Neural cell (in vitro differentiated cells): ENCODE measurements around the gene DCAF15. TPM values are rescaled to one million over a fixed set of nuclear protein-coding genes. Genes with fewer than 3 reads are reported as not detected.

ENCODE experiments used
- H2AFZ ChIP-seq: fragments of 200-600, 300-800 bp; sonication (generic), shearing (Covaris generic); 2 replicates; pipeline ENCODE4 v1.6.0; 2014; ENCODE audit warnings: low read depth, mild to moderate bottlenecking, antibody characterized with exemption, low read length, moderate library complexity
- H3F3A ChIP-seq: fragments of 200-600 bp; shearing (Covaris generic); 2 replicates; pipeline ENCODE4 v1.6.1; 2016; ENCODE audit warnings: mild to moderate bottlenecking, moderate library complexity, mixed read lengths, antibody characterized with exemption, low read length; ENCODE audit not compliant: insufficient read depth, poor library complexity, severe bottlenecking
- H3K27ac ChIP-seq: fragments of 200-600, 300-800 bp; sonication (generic), shearing (Covaris generic); 2 replicates; pipeline ENCODE4 v1.5.1; 2014; ENCODE audit warnings: mild to moderate bottlenecking, low read length, moderate library complexity
- H3K27me3 ChIP-seq: fragments of 300-800, 200-600 bp; sonication (generic), shearing (Covaris generic); 2 replicates; pipeline ENCODE4 v1.6.0; 2014; ENCODE audit warnings: mild to moderate bottlenecking, low read depth, low read length, moderate library complexity; ENCODE audit not compliant: insufficient read depth
- H3K36me3 ChIP-seq: fragments of 300-800, 200-600 bp; sonication (generic), shearing (Covaris generic); 2 replicates; pipeline ENCODE4 v1.5.1; 2014; ENCODE audit warnings: mild to moderate bottlenecking, antibody characterized with exemption, low read length, moderate library complexity; ENCODE audit not compliant: insufficient read depth
- H3K4me2 ChIP-seq: fragments of 300-800, 200-600 bp; sonication (generic), shearing (Covaris generic); 2 replicates; pipeline ENCODE4 v1.6.0; 2014; ENCODE audit warnings: mild to moderate bottlenecking, low read length
- H3K4me3 ChIP-seq: fragments of 300-800, 200-600 bp; sonication (generic), shearing (Covaris generic); 2 replicates; pipeline ENCODE4 v1.5.1; 2014; ENCODE audit warnings: mild to moderate bottlenecking, low read length, moderate library complexity
- H3K79me2 ChIP-seq: fragments of 200-600 bp; shearing (Covaris generic); replicated peaks from 2 replicates; pipeline ENCODE4 v1.6.0; 2014; ENCODE audit warnings: mild to moderate bottlenecking, low read length, moderate library complexity; ENCODE audit not compliant: insufficient read depth
- H3K9ac ChIP-seq: fragments of 300-800, 200-600 bp; sonication (generic), shearing (Covaris generic); 2 replicates; pipeline ENCODE4 v1.6.1; 2016; ENCODE audit warnings: mild to moderate bottlenecking, low read length, mixed read lengths
- H3K9me2 ChIP-seq: fragments of 200-600 bp; shearing (Covaris generic); 2 replicates; pipeline ENCODE4 v1.6.1; 2016; ENCODE audit warnings: mild to moderate bottlenecking, low read length, mixed read lengths; ENCODE audit not compliant: insufficient read depth
- H3K9me3 ChIP-seq: fragments of 200-600, 300-800 bp; sonication (generic), shearing (Covaris generic); 2 replicates; pipeline ENCODE4 v1.6.1; 2016; ENCODE audit warnings: mild to moderate bottlenecking, mixed run types, low read length, moderate library complexity, mixed read lengths
- H4K20me1 ChIP-seq: fragments of 200-600 bp; shearing (Covaris generic); 2 replicates; pipeline ENCODE4 v1.6.1; 2016; ENCODE audit warnings: mild to moderate bottlenecking, mixed run types; ENCODE audit not compliant: insufficient read depth
- EP300 ChIP-seq: fragments of 450-650 bp; conservative IDR thresholded peaks from 2 replicates; pipeline ENCODE4 v1.6.1; 2014; ENCODE audit warnings: antibody characterized with exemption, mild to moderate bottlenecking, moderate library complexity; ENCODE audit not compliant: poor library complexity, severe bottlenecking
- MXI1 ChIP-seq: fragments of 450-650 bp; conservative IDR thresholded peaks from 2 replicates; pipeline ENCODE4 v1.6.1; 2014; ENCODE audit warnings: antibody characterized with exemption, mild to moderate bottlenecking; ENCODE audit not compliant: poor library complexity, severe bottlenecking
- POLR2AphosphoS5 ChIP-seq: IDR thresholded peaks from 2 replicates; pipeline ENCODE4 v1.6.1; 2012
- RAD21 ChIP-seq: fragments of 450-650 bp; conservative IDR thresholded peaks from 2 replicates; pipeline ENCODE4 v1.6.1; 2014; ENCODE audit warnings: antibody characterized with exemption, mild to moderate bottlenecking, moderate library complexity
- SMC3 ChIP-seq: fragments of 450-650 bp; conservative IDR thresholded peaks from 2 replicates; pipeline ENCODE4 v1.6.1; 2014; ENCODE audit warnings: antibody characterized with exemption, mild to moderate bottlenecking, moderate library complexity; ENCODE audit not compliant: poor library complexity
- polyA plus RNA-seq: library from polyadenylated mRNA; depleted of rRNA; stranded (reverse); fragments of >200 nt; gene quantifications from 2 replicates; pipeline ENCODE4 v1.2.3, GENCODE V29; 2014
- TF ChIP-seq, protein P1 (sequence below): fragments of 450-650 bp; IDR thresholded peaks from 2 replicates; pipeline ENCODE4 v1.5.1; 2014; ENCODE audit warnings: antibody characterized with exemption, mild to moderate bottlenecking, moderate library complexity; ENCODE audit not compliant: poor library complexity, severe bottlenecking

DCAF15 gene
- polyA plus RNA-seq, 1 donor from 2014 or later: 39.4 TPM

DNA sequence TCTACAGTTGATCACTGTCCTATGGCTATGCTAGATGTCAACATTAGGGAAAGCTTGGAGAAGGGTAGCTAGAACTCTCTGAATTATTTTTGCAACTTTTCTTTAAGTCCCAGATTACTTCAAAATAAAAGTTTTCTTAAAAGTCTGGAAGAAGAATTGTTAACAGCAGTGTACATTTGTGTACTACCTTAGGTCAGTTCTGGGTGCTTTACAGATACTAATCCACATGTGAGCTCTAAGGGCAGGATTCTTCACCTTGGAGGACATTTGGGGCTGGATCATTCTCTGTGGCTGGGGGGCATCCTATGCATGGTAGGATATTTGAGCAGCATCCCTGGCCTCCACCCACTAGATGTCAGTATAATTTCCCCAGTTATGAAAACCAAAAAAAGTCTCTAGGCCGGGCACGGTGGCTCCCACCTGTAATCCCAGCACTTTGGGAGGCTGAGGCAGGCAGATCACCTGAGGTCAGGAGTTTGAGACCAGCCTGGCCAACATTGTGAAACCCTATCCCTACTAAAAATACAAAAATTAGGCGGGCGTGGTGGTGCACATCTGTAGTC is 49.2 kb upstream of the DCAF15 start:
- no peak overlapping the region for H2AFZ ChIP-seq
- H3F3A ChIP-seq: no peaks in the 10 kb centered on the region
- no peak overlapping the region for H3K4me3 ChIP-seq
- no peaks in the 10 kb centered on the region for H3K27me3 ChIP-seq
- no peaks in the 10 kb centered on the region for H3K36me3 ChIP-seq
- H3K9ac ChIP-seq: no peak overlapping the region
- no peaks in the 10 kb centered on the region for H3K9me3 ChIP-seq
- H3K4me2 ChIP-seq: no peak overlapping the region
- H3K9me2 ChIP-seq: no peaks in the 10 kb centered on the region
- H4K20me1 ChIP-seq: no peaks in the 10 kb centered on the region
- peaks cover 4% of the 10 kb centered on the region for H3K79me2 ChIP-seq
- H3K27ac ChIP-seq: no peak overlapping the region
- no peak for TF ChIP-seq EP300
- no peak for TF ChIP-seq RAD21
- TF ChIP-seq, protein P1, sequence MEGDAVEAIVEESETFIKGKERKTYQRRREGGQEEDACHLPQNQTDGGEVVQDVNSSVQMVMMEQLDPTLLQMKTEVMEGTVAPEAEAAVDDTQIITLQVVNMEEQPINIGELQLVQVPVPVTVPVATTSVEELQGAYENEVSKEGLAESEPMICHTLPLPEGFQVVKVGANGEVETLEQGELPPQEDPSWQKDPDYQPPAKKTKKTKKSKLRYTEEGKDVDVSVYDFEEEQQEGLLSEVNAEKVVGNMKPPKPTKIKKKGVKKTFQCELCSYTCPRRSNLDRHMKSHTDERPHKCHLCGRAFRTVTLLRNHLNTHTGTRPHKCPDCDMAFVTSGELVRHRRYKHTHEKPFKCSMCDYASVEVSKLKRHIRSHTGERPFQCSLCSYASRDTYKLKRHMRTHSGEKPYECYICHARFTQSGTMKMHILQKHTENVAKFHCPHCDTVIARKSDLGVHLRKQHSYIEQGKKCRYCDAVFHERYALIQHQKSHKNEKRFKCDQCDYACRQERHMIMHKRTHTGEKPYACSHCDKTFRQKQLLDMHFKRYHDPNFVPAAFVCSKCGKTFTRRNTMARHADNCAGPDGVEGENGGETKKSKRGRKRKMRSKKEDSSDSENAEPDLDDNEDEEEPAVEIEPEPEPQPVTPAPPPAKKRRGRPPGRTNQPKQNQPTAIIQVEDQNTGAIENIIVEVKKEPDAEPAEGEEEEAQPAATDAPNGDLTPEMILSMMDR: peak; percentile 37
- TF ChIP-seq SMC3: no peak
- no peak for TF ChIP-seq MXI1

- Histone ChIP-seq H3K9me3 (no peaks in the 10 kb centered on the region), H4K20me1 (no peaks in the 10 kb centered on the region), H3K27me3 (no peaks in the 10 kb centered on the region), H3K9ac (peak within 1 kb of the TSS; percentile 80), H3K4me3 (peak within 1 kb of the TSS; percentile 91), H3K9me2 (no peaks in the 10 kb centered on the region), H3K4me2 (peak within 1 kb of the TSS; percentile 85), H3K36me3 (no peaks in the 10 kb centered on the region), H3K79me2 (peaks cover 4% of the 10 kb centered on the region), H3F3A (no peaks in the 10 kb centered on the region), H2AFZ (peak within 1 kb of the TSS; percentile 66), H3K27ac (no peak within 1 kb of the TSS)
- TF ChIP-seq, protein P1: no peak
- peak; percentile 19 for TF ChIP-seq EP300
- TF ChIP-seq SMC3: peak; percentile 16
- peak; percentile 37 for TF ChIP-seq RAD21
- peak; percentile 66 for TF ChIP-seq POLR2AphosphoS5
These were observed 46.4 kb upstream of the DCAF15 start, which contains the start of the genes BRME1 and CC2D1A for GRCh38 chr19:13905634-13906520. TSS of gene BRME1 (minus strand) at chr19:13906117. CDS start at chr19:13904892, 1,225 bp downstream. TSS of gene CC2D1A (plus strand) at chr19:13906201. CDS start at chr19:13906442, 241 bp downstream.

GRCh38 chr19:13906521-13906904 is 45.8 kb upstream of the DCAF15 start:
- Histone ChIP-seq H3K27ac (no peak overlapping the region), H3K9ac (peak overlapping the region; percentile 80), H2AFZ (peak overlapping the region; percentile 66), H3F3A (no peaks in the 10 kb centered on the region), H4K20me1 (no peaks in the 10 kb centered on the region), H3K4me2 (peak overlapping the region; percentile 85), H3K4me3 (peak overlapping the region; percentile 91), H3K27me3 (no peaks in the 10 kb centered on the region), H3K36me3 (no peaks in the 10 kb centered on the region), H3K9me2 (no peaks in the 10 kb centered on the region), H3K9me3 (no peaks in the 10 kb centered on the region), H3K79me2 (peaks cover 4% of the 10 kb centered on the region)
- no peak for TF ChIP-seq EP300
